ENCODE results near the gene GPATCH8.

Gene GPATCH8

GRCh38 chr17:44451016-44451627, 52.1 kb downstream of the GPATCH8 start:
- DNase-seq = no peak

- DNase-seq = no peak
These were observed 54.8 kb downstream of the GPATCH8 start for GRCh38 chr17:44448412-44448811.

GRCh38 chr17:44444735-44445105, 58.5 kb downstream of the GPATCH8 start:
- no peak for DNase-seq

DNA sequence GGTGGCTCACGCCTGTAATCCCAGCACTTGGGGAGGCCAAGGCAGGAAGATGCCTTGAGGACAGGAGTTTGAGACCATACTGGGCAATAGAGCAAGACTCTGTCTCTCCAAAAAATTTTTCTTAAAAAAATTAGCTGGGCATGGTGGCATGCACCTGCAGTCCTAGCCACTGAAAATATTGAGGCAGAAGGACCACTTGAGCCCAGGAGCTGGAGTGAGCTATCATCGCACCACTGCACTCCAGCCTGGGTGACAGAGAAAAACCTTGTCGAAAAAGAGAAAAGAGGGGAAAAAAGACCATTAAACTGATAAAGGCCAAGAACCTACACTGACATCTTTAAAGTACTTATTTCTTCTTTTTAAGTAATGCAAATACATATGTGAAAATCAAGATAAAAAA, 60.4 kb downstream of the GPATCH8 start:
- no peak for DNase-seq

- no peak for DNase-seq
These were observed 64.0 kb downstream of the GPATCH8 start for GRCh38 chr17:44439168-44439567.

- no peak for DNase-seq
These were observed 64.6 kb downstream of the GPATCH8 start for GRCh38 chr17:44438636-44439035.

DNA sequence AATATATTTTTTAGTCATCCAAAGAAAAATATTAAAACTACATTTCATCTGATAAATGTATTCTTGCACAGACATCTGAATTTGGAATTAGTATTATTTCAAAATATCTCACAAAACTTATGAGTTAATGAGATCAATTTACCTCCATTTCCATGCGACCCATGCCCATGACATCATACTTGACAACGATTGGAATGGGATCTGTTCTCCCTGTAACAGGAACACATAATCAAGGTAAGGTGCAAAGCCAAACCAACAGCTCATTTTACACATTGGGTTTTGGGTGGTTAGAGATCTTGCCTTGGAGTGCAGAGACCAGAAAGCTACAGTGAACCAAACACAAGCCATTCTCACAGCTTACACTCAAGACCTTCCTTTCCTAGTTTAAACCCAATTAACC, 66.9 kb downstream of the GPATCH8 start:
- DNase-seq = no peak

GRCh38 chr17:44432254-44433157, 70.7 kb downstream of the GPATCH8 start:
- DNase-seq = no peak

- DNase-seq = no peak
These were observed 78.3 kb downstream of the GPATCH8 start for GRCh38 chr17:44424828-44425461.

- DNase-seq = no peak
These were observed 85.7 kb downstream of the GPATCH8 start for GRCh38 chr17:44417553-44417952.

DNA sequence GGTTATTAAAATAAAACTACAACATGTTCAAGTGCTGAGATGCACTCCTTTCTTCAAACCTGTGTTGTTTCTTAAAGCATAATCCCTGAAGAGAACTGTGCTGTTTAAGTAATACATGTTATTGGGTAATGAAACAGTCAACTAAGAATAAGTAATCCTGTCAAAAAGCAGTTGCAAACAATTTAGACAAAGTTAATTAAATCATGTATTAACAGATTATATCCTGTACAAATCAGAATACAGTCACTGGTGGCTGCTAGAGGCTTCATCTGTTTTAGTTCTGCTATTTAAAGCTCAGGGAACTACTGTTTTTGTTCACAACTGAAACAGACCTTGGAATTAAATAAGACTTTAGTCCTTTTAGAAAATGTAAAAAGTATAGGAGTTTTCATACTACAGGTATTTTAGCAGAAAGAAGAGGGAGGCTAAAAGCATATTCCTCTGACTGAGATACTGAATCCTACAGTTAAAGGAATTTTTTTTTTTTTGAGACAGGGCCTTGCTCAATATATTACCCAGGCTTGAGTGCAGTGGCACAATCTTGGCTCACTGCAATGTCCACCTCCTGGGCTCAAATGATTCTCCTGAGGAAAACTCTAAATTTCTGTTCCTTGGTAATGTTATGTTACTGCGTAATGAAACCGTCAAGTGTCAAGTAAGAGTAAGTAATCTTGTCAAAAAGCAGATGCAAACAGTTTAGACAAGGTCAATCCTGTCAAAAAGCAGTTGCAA, 86.5 kb downstream of the GPATCH8 start:
- no peak for DNase-seq

DNA sequence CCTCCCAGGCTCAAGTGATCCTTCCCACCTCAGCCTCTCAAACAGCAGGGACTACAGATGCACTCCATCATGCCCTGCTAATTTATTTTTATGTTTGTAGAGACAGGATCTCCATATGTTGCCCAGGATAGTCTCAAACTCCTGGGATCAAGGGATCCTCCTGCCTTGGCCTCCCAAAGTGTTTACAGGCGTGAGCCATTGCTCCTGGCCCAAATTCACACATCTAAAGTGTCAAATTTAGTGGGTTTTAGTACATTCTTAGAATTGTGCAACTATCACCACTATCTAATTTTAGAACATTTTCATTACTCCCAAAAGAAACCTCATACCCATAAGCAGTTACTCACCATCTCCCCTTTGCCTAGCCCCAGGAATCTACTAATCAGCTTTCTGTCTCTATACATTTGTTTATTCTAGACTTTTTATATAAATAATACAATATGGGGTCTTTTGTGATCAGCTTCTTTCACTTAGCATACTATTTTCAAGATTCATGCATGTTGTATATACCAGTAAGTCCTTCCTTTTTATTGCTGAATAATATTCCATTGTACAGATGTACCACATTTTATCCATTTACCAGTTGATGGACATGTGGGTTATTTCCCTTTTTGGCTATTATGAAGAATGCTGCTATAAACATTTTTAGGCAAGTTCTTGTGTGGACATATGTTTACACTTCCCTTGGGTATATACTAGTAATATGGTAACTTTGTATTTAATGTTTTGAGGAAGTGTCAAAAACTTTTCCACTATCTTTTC, 88.6 kb downstream of the GPATCH8 start:
- no peak for DNase-seq

DNA sequence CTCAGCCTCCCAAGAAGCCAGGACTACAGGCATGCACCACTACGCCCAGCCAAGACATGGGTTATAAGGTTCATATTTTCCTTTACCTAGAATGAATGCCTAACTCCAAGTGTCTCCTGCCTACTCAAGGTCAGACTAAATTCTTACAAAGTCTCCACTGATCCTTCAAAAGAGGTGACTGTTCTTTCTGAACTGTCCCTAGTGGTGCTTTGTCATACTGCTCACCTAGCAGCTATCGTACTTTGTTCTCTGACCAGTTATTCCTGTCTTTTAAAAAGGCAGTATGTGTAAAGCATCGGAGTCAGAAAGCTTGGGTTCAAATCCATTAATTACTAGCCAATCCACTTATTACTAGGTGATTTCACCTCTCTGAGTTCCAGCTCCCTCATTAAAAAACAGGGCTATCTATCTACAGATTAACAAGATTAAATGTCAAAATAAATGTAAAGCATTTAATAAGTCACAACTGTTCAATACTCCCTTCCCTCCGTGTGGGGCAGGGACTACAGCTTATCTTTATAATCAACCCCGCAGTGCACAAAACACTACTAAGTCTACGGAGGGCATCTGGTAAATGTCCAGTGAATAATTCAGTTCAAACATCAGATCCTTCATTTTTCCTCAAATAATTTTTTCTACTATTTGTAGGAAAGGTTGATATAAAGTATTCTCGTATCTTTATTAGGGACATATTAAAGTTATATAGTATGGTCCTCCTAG, 93.7 kb downstream of the GPATCH8 start:
- DNase-seq = no peak

GRCh38 chr17:44408786-44409185, 94.4 kb downstream of the GPATCH8 start:
- DNase-seq = no peak

- DNase-seq = no peak
These were observed 100.5 kb downstream of the GPATCH8 start for GRCh38 chr17:44402564-44403172.

DNA sequence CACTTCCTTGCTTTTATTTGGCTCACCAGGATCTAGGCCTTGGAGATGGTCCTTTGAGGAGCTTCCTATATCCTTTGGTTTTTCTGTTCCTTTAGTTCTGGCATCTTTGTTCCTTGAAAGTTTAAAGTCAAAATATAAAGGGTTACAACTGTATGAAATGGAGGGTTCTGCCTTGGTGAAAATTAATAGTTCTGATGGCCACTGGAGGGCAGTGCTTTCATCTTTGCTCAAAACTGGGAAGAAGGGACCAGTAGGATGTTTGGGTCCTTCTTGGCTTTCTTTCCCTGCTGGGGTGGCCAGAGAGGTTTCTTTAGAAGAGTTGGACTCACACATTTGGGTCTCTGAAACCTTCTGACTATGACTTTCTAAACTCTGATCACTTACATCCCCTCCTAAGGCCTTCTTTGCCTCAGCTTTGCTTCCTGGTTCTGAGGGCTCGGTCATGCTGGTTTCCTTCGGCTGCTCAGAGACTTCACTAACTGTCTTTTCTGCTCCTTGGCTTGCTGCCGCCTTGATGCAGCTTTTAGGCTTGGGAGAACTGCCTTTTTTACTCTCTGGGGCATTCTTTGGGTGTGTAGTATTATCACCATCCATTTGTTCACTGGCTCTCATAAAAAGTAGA, 102.9 kb downstream of the GPATCH8 start:
- no peak for DNase-seq

DNA sequence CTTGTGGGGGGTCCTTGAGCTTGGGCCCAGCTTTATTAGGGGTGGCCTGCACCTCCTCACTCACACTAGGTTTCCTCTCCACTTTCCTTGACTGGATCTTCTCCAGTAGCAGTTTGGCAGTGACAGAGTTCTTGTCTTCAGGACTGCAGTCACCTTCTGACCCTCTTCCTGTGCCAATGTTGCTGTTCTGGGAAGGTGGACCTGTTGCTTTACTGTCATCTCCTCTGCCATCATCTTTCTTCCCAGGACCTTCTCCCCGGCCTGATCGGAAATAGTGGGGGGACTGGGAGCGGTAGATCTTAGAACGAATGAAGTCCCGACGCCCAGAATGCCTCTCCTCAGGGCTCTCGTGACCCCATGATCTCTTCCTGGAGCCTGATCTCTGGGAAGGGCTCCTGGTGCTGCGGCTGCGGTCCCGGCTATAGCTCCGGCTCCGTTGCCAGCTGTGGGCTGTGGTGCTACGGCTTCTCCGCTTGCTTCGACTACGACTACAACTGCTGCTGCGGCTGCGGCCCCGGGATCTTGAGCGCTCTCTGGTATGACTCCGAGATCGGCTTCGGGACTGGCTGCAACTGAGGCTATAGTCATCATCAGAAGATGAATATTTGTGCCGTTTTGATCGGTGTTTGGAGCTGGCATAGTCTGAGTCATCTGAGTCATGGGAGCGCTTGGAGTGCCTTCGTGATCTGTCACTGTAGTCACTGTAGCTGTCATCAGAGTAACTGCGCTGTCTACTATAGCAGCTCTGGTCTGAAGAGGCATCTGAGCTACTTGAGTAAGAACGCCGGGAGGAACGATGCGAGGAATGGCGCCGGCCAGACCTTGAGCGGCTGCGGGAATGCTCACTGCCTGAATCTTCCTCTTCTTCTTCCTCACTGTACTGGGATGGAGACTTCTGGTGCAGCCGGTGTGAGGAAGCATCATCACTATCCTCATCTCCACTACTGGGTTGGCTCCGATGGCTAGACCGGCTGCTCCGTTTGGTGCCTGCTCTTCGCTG, 104.2 kb downstream of the GPATCH8 start:
- no peak for DNase-seq

GRCh38 chr17:44397479-44398440, 105.4 kb downstream of the GPATCH8 start:
- no peak for DNase-seq

Measured in activated naive CD4-positive, alpha-beta T cell treated with Interleukin-2 at 50 U/mL for 16 hours (primary cell).